Activated T-cell treated with anti-CD3 and anti-CD28 coated beads for 48 hours (primary cell): ENCODE data around the gene TPD52L1.

Experiments
- DNase-seq: peaks from one replicate; pipeline ENCODE4 v3.0.0-alpha.2; 2020; ENCODE audit warnings: low read depth

TPD52L1 gene

GRCh38 chr6:125175466-125176048 is 22.0 kb downstream of the TPD52L1 start:
- DNase-seq = no peak

- no peak for DNase-seq
These were observed 28.9 kb downstream of the TPD52L1 start for GRCh38 chr6:125182237-125183008.

DNA sequence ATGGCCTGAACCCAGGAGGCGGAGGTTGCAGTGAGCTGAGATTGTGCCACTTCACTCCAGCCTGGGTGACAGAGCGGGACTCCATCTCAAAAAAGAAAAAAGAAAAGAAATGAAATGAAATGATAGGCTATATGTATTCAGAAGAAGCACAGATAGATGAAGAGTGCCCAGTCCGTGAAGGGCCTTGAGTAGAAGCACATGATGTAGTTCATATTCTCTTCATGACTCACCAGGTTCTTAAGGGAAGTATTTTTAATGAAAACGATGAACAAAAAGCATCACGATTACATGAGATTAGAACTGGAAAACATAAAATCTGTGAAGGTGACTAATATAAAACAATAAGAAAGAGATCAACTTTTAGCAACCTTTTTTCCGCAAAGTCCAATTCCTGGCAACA is 29.8 kb downstream of the TPD52L1 start:
- no peak for DNase-seq

DNA sequence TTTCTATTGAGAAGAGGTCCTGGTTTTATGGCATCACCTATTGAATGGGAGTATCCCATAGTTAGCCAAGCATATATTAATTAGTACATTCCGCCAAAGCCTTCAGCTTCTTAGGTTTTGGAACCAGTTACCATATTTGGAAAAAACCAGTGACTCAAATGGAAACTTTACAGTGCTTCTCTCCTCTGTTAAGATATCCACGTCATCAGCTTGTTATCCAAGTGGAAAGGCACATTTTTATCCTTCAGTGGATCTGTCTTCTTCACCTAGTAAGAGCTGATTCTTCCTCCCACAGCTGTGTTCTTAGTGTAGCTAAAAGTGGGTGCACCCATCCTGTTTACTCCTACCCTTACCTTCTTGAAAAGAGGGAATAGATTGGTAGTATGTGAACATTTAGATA is 34.5 kb downstream of the TPD52L1 start:
- DNase-seq = no peak

DNA sequence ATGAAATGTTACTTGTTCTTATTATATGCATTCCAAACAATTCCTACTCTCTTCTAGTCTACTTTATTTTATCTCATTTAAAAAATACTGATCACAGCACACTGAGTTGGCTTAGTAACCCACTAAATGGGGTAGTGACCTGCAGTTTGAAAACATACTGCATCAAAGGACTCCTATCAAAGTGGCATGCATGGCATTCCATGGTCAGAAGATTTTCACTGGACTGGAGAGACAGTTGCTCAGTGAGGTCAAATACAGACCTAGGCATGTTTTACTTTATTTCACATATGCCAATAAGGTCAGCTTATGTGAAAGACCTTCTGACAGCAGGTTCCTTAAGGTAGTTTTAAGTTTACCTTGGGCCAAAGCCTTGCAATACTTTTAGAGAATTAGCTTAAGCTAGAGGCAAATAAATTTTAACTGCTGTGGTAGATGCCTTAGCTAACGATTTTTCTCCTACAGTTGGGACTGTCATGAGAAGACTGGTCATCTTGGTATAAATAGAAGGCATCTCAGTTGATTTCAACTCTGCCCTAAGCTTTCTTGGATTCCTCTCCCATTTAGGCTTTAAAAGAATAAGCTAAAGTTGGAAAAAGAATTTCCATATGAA is 35.1 kb downstream of the TPD52L1 start:
- DNase-seq = no peak

DNA sequence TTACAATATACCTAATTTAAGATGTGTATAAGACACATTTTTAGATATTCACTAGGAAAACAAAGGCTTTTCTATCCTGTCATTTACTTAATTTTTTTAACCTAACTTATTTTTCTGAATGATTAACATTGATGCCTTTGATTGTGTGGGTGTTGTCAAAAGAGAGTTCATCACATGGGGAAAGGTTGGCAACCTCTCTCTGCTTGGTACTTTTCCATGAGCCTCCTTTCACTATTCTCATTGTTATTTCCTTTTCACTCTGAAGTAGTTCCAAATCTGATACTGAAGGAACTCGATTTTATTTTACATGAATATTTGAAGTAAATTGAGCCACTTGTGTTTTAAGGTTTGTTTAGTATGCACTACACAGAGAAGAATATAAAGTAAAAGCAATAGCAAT is 35.9 kb downstream of the TPD52L1 start:
- DNase-seq = no peak

DNA sequence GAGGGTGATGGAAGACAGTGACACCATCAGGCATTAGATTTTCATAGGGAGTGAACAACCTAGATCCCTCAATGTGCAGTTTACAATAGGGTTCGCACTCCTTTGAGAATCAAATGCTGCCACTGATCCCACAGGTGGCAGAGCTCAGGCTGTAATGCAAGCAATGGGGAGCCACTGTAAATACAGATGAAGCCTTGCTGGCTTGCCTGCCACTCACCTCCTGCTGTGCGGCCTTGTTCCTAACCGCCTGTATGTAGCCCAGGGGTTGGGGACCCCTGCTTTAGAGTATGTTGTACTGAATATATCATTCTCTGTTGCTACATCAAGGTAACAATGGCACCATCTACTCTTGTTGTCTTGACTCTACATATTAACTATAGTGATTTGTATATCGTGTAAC is 37.1 kb downstream of the TPD52L1 start:
- DNase-seq = no peak

DNA sequence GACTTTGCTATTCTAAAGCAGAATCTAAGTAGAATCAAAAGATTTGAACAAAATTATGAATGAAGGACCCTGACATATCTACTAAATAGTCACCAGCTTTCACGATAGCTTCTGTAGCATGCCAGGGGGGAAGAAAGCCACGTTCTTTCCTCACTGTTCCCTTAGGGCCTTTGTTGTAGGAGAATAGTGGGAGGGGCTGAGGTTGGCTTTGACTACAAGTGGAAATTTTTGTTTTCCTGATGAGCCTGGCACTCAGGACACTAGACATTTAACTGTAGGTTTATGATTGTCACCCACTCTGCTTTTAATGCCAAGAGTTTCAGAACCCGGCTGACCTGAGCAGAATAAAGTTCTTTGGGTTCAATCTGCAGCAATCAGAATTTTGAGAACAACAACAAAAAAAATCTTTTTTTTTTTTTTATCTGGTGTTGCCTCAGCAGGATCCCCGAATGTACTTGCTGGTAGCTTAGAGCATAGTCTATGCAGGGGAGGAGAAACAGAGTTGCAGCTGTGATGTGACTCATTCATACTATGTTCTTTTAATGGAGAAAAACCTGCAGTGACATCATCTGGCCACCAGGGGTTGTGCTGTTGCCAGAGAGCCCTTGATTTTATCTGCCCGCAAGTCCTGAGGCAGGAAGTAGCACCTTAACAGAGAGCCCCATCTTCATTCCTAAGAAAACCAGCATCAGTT is 38.5 kb downstream of the TPD52L1 start:
- DNase-seq = peak; percentile 49

GRCh38 chr6:125192610-125192930 is 39.0 kb downstream of the TPD52L1 start:
- DNase-seq = no peak

DNA sequence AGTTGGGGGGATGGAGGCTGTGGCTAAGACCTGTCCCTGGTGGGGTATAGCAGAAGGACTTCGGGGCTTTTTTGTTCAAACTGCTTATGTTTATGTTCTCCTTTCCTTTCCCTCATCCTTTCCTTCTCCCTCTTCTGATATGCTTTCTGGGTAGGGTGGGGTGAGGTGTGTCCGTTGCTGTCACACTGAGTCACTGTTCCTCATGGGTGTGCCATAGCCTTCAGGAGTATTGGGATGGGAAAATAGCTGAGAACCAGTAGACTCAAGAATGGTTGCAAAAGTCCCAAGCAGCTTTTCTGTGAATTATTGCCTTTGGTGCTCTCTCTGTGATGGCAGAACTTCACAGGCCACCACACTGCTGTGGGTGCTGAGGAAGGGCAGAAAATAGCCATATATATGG is 39.6 kb downstream of the TPD52L1 start:
- DNase-seq = no peak

DNA sequence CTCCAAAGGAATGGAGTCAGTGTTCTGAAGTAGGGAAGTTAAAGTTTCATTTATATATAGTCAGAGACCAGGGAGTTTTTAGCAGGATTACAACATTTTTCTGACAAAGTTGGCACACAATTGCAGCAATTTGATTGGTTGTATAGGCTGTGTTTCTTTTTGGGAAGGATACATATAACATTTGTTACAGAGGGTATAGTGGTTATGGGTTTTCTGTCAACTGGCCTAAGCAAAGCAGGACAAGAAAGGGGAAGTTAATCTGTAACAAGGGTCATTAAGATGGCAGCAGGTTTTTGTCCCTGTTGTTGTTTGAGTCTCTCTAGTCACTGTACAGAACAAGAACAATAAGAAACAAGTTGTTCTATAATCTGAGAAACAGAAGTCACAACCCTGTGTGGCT is 41.4 kb downstream of the TPD52L1 start:
- no peak for DNase-seq

- DNase-seq = no peak
These were observed 42.0 kb downstream of the TPD52L1 start for GRCh38 chr6:125195526-125195925.

DNA sequence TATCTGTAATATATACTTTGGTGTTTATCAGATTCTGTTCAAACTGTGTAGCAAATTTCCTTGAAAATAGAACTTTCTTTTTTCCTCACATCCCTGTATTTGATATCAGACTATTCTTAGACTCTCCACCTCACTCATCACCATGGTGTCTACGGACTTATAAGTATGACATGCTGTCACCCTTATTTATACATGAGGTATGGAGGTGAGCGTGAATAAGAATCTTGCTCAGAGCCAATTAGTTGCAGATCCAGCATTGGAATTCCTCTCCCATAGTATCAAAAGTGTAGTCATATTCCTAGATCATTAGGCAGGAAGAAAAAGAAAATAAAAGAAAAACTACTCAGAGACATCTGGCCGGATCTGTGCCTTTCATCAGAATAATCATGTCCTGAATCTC is 43.0 kb downstream of the TPD52L1 start:
- no peak for DNase-seq

DNA sequence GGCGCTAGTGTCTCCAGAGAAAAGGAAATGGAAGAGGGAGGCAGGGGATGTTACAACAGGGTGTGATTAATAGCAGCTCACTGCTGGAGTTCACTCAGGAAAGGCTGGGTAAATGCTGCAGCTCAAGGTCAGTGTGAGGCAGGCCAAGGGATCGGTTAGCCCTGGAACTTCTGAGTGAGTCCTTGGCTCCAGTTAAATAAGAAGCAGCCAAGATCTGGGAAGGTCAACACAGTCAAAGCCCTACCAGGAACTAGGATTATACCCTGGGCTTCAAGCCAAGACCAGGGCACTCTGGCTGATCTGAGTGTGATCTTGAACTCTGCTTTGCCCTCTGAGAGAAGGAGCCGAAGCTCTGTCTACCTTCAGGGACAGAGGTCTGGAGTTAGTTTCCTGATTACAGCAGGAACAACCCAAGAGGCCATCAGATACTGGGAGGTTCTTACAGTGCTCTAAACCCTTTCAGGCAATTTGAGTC is 44.3 kb downstream of the TPD52L1 start:
- DNase-seq = no peak

GRCh38 chr6:125198398-125198937 is 44.9 kb downstream of the TPD52L1 start:
- no peak for DNase-seq

DNA sequence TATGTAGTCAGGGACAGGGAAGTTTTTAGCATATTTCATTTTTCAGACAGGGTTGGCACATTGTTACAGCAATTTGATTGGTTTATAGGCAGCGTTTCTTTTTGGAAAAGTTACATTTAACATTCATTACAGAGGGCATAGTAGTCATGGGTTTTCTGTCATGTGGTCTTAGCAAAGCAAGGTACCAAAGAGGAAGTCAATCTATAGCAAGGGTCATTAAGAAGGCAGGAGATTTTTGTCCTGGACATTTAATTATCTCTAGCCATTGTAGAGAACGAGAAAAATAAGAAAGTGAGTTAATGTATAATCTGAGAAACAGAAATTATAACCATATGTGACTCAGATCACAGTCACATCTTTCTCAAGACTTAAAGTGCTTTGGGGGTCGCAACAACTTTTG is 47.4 kb downstream of the TPD52L1 start:
- DNase-seq = no peak

GRCh38 chr6:125201961-125202729 is 48.6 kb downstream of the TPD52L1 start:
- no peak for DNase-seq

GRCh38 chr6:125203395-125203794 is 49.8 kb downstream of the TPD52L1 start:
- DNase-seq = no peak

DNA sequence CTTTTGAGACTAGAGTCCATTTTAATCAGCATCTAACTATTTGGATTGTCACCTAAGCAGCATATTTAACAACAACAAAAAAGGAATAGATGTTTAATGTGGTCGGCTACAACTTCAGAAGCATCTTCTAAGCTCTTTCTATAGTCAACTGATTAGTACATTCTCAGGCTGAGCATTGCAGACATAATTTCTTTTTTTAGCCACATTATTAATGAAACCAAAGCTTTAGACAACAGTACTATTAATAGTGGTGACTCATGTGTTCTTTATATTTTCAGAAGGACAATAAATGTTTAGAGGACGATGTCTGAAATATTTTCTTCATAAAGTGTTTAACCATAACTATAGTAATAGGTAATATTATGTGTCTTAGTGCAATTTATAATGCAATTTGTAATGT is 52.4 kb downstream of the TPD52L1 start:
- no peak for DNase-seq

GRCh38 chr6:125206389-125206788 is 52.8 kb downstream of the TPD52L1 start:
- no peak for DNase-seq

DNA sequence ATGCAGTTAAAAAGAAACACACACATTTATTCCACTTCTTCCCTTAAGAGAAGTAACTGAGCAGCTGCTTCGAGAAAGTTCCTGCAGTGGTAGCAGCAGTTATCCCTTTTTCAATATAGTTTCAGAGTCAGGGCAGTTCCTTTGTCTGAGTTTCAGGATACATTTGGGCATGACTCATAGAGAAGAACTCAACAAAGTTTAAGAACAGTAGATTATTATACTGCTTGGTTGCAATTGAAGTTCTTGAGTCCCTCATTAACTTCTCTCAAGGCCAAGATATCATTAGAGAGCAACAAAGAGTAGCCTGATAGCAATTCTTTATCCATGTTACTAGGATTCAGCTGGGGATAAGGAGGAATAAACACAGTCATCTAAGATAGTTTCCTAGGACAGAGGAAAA is 54.4 kb downstream of the TPD52L1 start:
- DNase-seq = no peak
